Cardiac fibroblast (primary cell): Measurements from ENCODE around the gene DAB2IP.

Source experiments
- DNase-seq, 2 donors: peaks; one replicate each; pipeline versions ENCODE4 v3.0.0 to v3.0.0-alpha.2; 2010; ENCODE audit warnings: low read depth in 2 of 2
- H3K4me3 ChIP-seq, 2 donors: replicated peaks in 1 of 2; 1 replicate in 1 of 2; 2 replicates in 1 of 2; pipeline ENCODE4 v1.5.1; 2011; ENCODE audit warnings: low read depth in 2 of 2, low read length in 2 of 2, mild to moderate bottlenecking in 2 of 2, moderate library complexity in 1 of 2
- TF ChIP-seq, protein P1 (sequence below): IDR thresholded peaks from one replicate; pipeline ENCODE4 v1.5.1; 2011; ENCODE audit warnings: low read depth, mild to moderate bottlenecking, low read length, inconsistent platforms

The DAB2IP gene

GRCh38 chr9:121783521-121784507, 132.4 kb downstream of the DAB2IP start:
- DNase-seq = no peak
- no peak overlapping the region for H3K4me3 ChIP-seq
- TF ChIP-seq, protein P1, sequence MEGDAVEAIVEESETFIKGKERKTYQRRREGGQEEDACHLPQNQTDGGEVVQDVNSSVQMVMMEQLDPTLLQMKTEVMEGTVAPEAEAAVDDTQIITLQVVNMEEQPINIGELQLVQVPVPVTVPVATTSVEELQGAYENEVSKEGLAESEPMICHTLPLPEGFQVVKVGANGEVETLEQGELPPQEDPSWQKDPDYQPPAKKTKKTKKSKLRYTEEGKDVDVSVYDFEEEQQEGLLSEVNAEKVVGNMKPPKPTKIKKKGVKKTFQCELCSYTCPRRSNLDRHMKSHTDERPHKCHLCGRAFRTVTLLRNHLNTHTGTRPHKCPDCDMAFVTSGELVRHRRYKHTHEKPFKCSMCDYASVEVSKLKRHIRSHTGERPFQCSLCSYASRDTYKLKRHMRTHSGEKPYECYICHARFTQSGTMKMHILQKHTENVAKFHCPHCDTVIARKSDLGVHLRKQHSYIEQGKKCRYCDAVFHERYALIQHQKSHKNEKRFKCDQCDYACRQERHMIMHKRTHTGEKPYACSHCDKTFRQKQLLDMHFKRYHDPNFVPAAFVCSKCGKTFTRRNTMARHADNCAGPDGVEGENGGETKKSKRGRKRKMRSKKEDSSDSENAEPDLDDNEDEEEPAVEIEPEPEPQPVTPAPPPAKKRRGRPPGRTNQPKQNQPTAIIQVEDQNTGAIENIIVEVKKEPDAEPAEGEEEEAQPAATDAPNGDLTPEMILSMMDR = no peak

- DNase-seq = no peak
- H3K4me3 ChIP-seq = no peak overlapping the region
- TF ChIP-seq, protein P1 = no peak
These were observed 133.4 kb downstream of the DAB2IP start for GRCh38 chr9:121784731-121785411.

GRCh38 chr9:121785673-121786542, 134.5 kb downstream of the DAB2IP start:
- TF ChIP-seq, protein P1 = no peak
- H3K4me3 ChIP-seq = no peak overlapping the region
- DNase-seq = no peak

GRCh38 chr9:121786543-121786948, 135.1 kb downstream of the DAB2IP start:
- TF ChIP-seq, protein P1 = no peak
- no peak overlapping the region for H3K4me3 ChIP-seq
- DNase-seq = no peak

DNA sequence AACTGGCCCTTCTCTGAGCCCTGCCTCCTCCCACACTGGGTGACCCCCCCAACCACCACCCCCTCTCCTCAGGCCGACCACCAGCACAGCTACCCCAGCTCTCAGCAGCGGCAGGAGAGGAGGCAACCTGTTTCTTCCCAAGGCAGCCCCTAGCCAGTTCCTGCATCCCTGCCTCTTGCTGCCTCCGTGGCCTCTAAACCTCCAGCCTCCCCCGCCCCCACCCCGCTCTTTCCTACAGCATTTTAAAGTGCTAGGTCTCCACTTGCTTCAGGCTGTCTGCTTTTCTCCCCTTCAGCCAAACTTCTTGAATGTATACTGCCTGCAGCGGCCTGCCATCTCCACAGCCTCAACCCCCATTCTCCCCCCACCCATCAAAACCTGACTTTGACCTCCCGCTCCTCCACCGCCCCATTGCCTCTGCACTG, 135.6 kb downstream of the DAB2IP start:
- DNase-seq = no peak
- H3K4me3 ChIP-seq = no peak overlapping the region
- TF ChIP-seq, protein P1 = no peak

DNA sequence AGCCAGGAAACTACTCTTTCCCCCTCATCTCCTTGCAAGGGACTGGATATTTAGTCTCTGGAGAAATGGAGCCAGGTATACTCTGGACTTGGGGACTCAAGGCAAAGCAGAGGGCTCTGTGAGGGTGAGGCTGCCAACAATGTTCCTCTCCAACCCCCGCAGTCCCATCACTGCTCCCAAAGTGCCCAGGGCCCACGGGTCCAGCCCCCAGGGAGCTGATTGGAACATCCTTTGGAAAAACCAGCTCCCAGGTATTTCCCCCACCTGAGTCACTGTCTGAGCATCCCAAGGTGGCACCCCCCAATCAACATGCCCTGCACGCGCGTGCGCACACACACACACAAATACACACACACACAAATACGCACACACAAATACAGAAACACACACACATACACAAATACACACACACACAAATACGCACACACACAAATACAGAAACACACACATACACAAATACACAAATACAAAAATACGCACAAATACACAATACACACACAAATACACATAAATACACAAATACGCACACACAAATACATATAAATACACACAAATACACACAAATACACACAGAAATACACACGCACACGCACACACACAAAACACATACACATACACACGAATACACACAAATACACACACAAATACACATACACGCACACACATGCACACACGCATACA, 137.4 kb downstream of the DAB2IP start:
- no peak for DNase-seq
- H3K4me3 ChIP-seq = no peak overlapping the region
- TF ChIP-seq, protein P1 = no peak
